A549 (cell line): ENCODE results near the gene CXCR5. TPM values are rescaled to one million over a fixed set of nuclear protein-coding genes. Genes with fewer than 3 reads are reported as not detected.

ENCODE experiments used
- ATAC-seq, 2 experiments: fragments of 200-7000 bp in 1 of 2; fragments of >200 bp in 1 of 2; cut with Nextera tagmentation in 1 of 2; cut with Tn5 transposase in 1 of 2; 3 replicates each; pipeline versions ENCODE4 v1.8.0 to v1.9.1; 2018 to 2020; ENCODE audit warnings: mild to moderate bottlenecking in 1 of 2, moderate library complexity in 1 of 2
- CTCF ChIA-PET: fragments of 300-600 bp; sonication (Branson Sonifier 250); formaldehyde crosslinking; extraction: SDS; loops from one replicate; lab custom pipeline; 2021; ENCODE audit warnings: antibody characterized with exemption, inconsistent platforms; lab: Yijun Ruan, JAX
- POLR2A ChIA-PET: fragments of 350-600 bp; formaldehyde crosslinking; extraction: SDS; loops from one replicate; lab custom pipeline; 2021; ENCODE audit warnings: antibody characterized with exemption, inconsistent platforms; lab: Yijun Ruan, JAX
- DNase-seq, 2 experiments: peaks; one replicate each; pipeline versions ENCODE4 v3.0.0 to v3.0.0-alpha.2; 2011 to 2016; ENCODE audit warnings: low read depth in 1 of 2, low spot score in 1 of 2
- FAIRE-seq: peaks from 2 replicates; lab custom pipeline; 2011; peaks lifted over from hg19 to GRCh38; lab: Jason Lieb, UNC
- H3K27ac ChIP-seq, 2 experiments: fragments of >200 bp; sonication (Bioruptor Twin); formaldehyde crosslinking; 3 replicates each; pipeline ENCODE4 v1.5.1; 2016 to 2017
- H3K4me1 ChIP-seq: fragments of >200 bp; sonication (Bioruptor Twin); formaldehyde crosslinking; 3 replicates; pipeline ENCODE4 v1.6.1; 2016
- H3K4me2 ChIP-seq: fragments of >200 bp; sonication (Bioruptor Twin); formaldehyde crosslinking; 3 replicates; pipeline ENCODE4 v1.6.1; 2016
- H3K4me3 ChIP-seq: fragments of >200 bp; sonication (Bioruptor Twin); formaldehyde crosslinking; 3 replicates; pipeline ENCODE4 v1.5.1; 2016
- H3K9me3 ChIP-seq: fragments of >200 bp; sonication (Bioruptor Twin); formaldehyde crosslinking; 3 replicates; pipeline ENCODE4 v1.6.1; 2016
- ATOH8 ChIP-seq: fragments of 250-450 bp; sonication (Bioruptor Pico); IDR thresholded peaks from 2 replicates; pipeline ENCODE4 v1.5.0; 2020; ENCODE audit warnings: low read depth, mild to moderate bottlenecking, moderate library complexity
- CHD4 ChIP-seq: fragments of 200-600 bp; sonication (generic); IDR thresholded peaks from 2 replicates; pipeline ENCODE4 v1.6.1; 2016; ENCODE audit warnings: antibody characterized with exemption, mild to moderate bottlenecking, borderline replicate concordance
- ESRRA ChIP-seq: fragments of 150-350 bp; IDR thresholded peaks from 2 replicates; pipeline ENCODE4 v1.6.1; 2014; ENCODE audit warnings: mild to moderate bottlenecking, low read length, borderline replicate concordance
- HOXA7 ChIP-seq: fragments of 250-450 bp; sonication (Bioruptor Pico); IDR thresholded peaks from 2 replicates; pipeline ENCODE4 v1.5.0; 2020; ENCODE audit warnings: mild to moderate bottlenecking, moderate library complexity
- MAZ ChIP-seq: fragments of 150-350 bp; IDR thresholded peaks from 2 replicates; pipeline ENCODE4 v1.6.1; 2014; ENCODE audit warnings: antibody characterized with exemption, low read depth, low read length, borderline replicate concordance
- MYC ChIP-seq: IDR thresholded peaks from 2 replicates; pipeline ENCODE4 v1.6.1; 2012; ENCODE audit warnings: mild to moderate bottlenecking, inconsistent platforms, low read length, improper control_type of control experiment, borderline replicate concordance
- NFE2L2 ChIP-seq: fragments of 150-350 bp; conservative IDR thresholded peaks from 2 replicates; pipeline ENCODE4 v1.6.1; 2014; ENCODE audit warnings: low read length
- NPAS2 ChIP-seq: fragments of 250-450 bp; sonication (Bioruptor Pico); IDR thresholded peaks from 2 replicates; pipeline ENCODE4 v1.8.0; 2022; ENCODE audit warnings: mild to moderate bottlenecking, moderate library complexity, borderline replicate concordance
- NR3C1 ChIP-seq: fragments of >200 bp; sonication (Bioruptor Twin); formaldehyde crosslinking; IDR thresholded peaks from 3 replicates; pipeline ENCODE4 v1.6.1; 2017
- PHF8 ChIP-seq: fragments of 200-600 bp; sonication (generic); IDR thresholded peaks from 2 replicates; pipeline ENCODE4 v1.6.1; 2016; ENCODE audit warnings: low read depth, mild to moderate bottlenecking, antibody characterized with exemption, moderate library complexity, borderline replicate concordance
- POLR2A ChIP-seq: IDR thresholded peaks from 2 replicates; pipeline ENCODE4 v1.6.1; 2012; ENCODE audit warnings: mild to moderate bottlenecking, low read length
- RAD21 ChIP-seq, 2 experiments: fragments of >200 bp in 1 of 2; sonication (Bioruptor Twin) in 1 of 2; formaldehyde crosslinking in 1 of 2; IDR thresholded peaks in 1 of 2; conservative IDR thresholded peaks in 1 of 2; 2 replicates in 1 of 2; 3 replicates in 1 of 2; pipeline ENCODE4 v1.6.1; 2012 to 2018; ENCODE audit warnings: inconsistent platforms in 1 of 2
- RARB ChIP-seq: fragments of 250-450 bp; sonication (Bioruptor Pico); IDR thresholded peaks from 2 replicates; pipeline ENCODE4 v1.8.0; 2021; ENCODE audit warnings: mild to moderate bottlenecking, moderate library complexity
- ZC3H11A ChIP-seq: fragments of 450-650 bp; IDR thresholded peaks from 2 replicates; pipeline ENCODE4 v1.6.1; 2014; ENCODE audit warnings: antibody characterized with exemption, mild to moderate bottlenecking
- WGBS: methylation state at CpG from one replicate; pipeline ENCODE4 v1.1.6; 2017; ENCODE audit errors: missing lambda C conversion rate; 5-methylcytosine and 5-hydroxymethylcytosine counted together
- polyA plus RNA-seq, 4 experiments: library from polyadenylated mRNA; depleted of rRNA in 3 of 4; stranded (reverse); fragments of >200 nt; fragmentation: RNase III in 1 of 4; extraction: RNeasy Plus Mini Kit Qiagen cat#74134 plus additional on column Dnase treatment in 1 of 4; gene quantifications; 2 replicates in 3 of 4; 3 replicates in 1 of 4; pipeline ENCODE4 v1.2.3, GENCODE V29; 2011 to 2017
- TF ChIP-seq, protein P1 (sequence below): fragments of >200 bp; sonication (Bioruptor Twin); formaldehyde crosslinking; IDR thresholded peaks from 3 replicates; pipeline ENCODE4 v1.6.1; 2016
- TF ChIP-seq, protein P2 (sequence below): fragments of 250-450 bp; sonication (Bioruptor Pico); IDR thresholded peaks from 2 replicates; pipeline ENCODE4 v1.5.0; 2021; ENCODE audit warnings: mild to moderate bottlenecking, moderate library complexity, borderline replicate concordance

CXCR5 gene
- polyA plus RNA-seq, 2 of the 4 experiments (the other 2 are of a cell fraction) = 0.04 TPM; not detected in 1

DNA sequence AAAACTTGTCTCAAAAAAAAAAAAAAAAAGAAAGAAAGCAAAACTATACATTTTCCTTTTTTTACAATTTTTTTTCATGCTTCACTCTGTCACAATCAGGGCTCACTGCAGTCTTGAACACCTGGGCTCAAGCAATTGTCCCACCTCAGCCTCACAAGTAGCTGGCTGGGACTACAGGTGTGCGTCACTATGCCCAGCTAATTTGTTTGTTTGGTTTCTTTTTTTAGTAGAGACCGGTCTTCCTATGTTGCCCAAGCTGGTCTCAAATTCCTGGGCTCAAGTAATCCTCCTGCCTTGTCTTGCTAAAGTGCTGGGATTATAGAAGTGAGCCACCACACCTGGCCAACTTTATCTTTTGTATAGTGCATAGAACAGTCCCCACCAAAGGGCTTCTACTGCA, 15.0 kb upstream of the CXCR5 start:
- ChIA-PET POLR2A (no interaction called here), CTCF (interaction anchor here (0.7 to 1.5 kb wide), 3 partner anchors 17 to 241 kb away, joined by 3 to 6 read pairs (median 3); no protein-coding TSS in a partner anchor)

GRCh38 chr11:118870396-118871343, 13.0 kb upstream of the CXCR5 start:
- Histone ChIP-seq H3K27ac (no peak overlapping the region), H3K4me2 (no peak overlapping the region), H3K4me3 (no peak overlapping the region), H3K9me3 (no peaks in the 10 kb centered on the region), H3K4me1 (no peaks in the 10 kb centered on the region)
- 73% methylated on average over 12 of the region's 14 CpGs for WGBS
- ATAC-seq (peak; percentile 56 to 60; a peak in 5 of 6 replicates), DNase-seq (no peak), FAIRE-seq (no peak)
- TF ChIP-seq RAD21 (conservative IDR thresholded peaks at IDR 0.05 in 1 of 2, IDR thresholded peaks at IDR 0.05 in 1 of 2) = 0 out of 5 replicates have a peak, but pooled peaks of 1 of the 2 experiments have one; percentile 3
- TF ChIP-seq ATOH8 (CRISPR knock-in tag) = no peak
- ChIA-PET POLR2A (no interaction called here), CTCF (interaction anchor here (1.0 to 1.8 kb wide), 4 partner anchors 15 to 181 kb away, joined by 3 to 6 read pairs (median 4); no protein-coding TSS in a partner anchor)

More for the DNA sequence above, 15.0 kb upstream of the CXCR5 start:
- Histone ChIP-seq H3K4me1 (no peaks in the 10 kb centered on the region), H3K9me3 (no peaks in the 10 kb centered on the region), H3K4me2 (no peak overlapping the region), H3K27ac (no peak overlapping the region), H3K4me3 (no peak overlapping the region)
- TF ChIP-seq NFE2L2 (no peak), NR3C1 (no peak), POLR2A (no peak), MAZ (no peak), NPAS2 (CRISPR knock-in tag) (no peak), PHF8 (no peak), MYC (no peak), HOXA7 (CRISPR knock-in tag) (no peak), RARB (no peak), ESRRA (no peak)
- TF ChIP-seq, protein P1, sequence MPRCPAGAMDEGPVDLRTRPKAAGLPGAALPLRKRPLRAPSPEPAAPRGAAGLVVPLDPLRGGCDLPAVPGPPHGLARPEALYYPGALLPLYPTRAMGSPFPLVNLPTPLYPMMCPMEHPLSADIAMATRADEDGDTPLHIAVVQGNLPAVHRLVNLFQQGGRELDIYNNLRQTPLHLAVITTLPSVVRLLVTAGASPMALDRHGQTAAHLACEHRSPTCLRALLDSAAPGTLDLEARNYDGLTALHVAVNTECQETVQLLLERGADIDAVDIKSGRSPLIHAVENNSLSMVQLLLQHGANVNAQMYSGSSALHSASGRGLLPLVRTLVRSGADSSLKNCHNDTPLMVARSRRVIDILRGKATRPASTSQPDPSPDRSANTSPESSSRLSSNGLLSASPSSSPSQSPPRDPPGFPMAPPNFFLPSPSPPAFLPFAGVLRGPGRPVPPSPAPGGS = no peak
- ATAC-seq (no peak), FAIRE-seq (no peak), DNase-seq (no peak)
- WGBS = 79% methylated on average over 2 of the region's 2 CpGs

GRCh38 chr11:118872403-118872821, 11.3 kb upstream of the CXCR5 start:
- ChIA-PET CTCF (interaction anchor here (1.4 kb wide), 1 partner anchor 9 kb away, joined by 3 read pairs; no protein-coding TSS in a partner anchor), POLR2A (no interaction called here)
- 92% methylated on average over 15 of the region's 17 CpGs for WGBS
- Histone ChIP-seq H3K4me1 (no peaks in the 10 kb centered on the region), H3K4me3 (no peak overlapping the region), H3K27ac (no peak overlapping the region), H3K9me3 (no peaks in the 10 kb centered on the region), H3K4me2 (no peak overlapping the region)
- ATAC-seq = no peak
- TF ChIP-seq ZC3H11A (no peak), CHD4 (no peak)
- TF ChIP-seq, protein P2, sequence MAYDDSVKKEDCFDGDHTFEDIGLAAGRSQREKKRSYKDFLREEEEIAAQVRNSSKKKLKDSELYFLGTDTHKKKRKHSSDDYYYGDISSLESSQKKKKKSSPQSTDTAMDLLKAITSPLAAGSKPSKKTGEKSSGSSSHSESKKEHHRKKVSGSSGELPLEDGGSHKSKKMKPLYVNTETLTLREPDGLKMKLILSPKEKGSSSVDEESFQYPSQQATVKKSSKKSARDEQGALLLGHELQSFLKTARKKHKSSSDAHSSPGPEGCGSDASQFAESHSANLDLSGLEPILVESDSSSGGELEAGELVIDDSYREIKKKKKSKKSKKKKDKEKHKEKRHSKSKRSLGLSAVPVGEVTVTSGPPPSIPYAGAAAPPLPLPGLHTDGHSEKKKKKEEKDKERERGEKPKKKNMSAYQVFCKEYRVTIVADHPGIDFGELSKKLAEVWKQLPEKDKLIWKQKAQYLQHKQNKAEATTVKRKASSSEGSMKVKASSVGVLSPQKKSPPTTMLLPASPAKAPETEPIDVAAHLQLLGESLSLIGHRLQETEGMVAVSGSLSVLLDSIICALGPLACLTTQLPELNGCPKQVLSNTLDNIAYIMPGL (CRISPR knock-in tag) = no peak
- FAIRE-seq = no peak
- no peak for DNase-seq
